Measurements from ENCODE around the gene HIF3A.

The HIF3A gene

DNA sequence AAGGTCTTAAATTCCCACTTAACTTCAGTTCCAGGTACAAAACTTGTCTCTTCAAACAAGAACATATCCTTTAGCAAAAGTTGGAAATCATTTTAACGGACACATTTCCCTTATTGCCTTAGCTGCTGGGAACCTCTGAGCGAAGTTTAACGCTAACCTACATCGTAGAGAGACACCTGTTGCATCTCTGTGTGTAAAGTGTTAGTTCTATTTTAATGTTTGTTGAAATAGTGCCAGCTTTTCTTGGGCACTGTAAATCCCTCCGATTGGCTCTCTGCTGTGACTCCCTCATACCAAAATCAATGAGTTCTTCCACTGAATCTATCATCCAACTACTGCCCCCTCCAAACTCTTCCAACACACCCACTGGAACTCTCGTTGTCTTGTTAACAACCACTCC lies 2.3 kb upstream of the HIF3A start:
- no peaks in the 10 kb centered on the region for H3K9me3 ChIP-seq (ENCODE audit: control insufficient read depth, low read length)
- H3K4me1 ChIP-seq (ENCODE audit: control insufficient read depth, insufficient read depth, low read length): peaks cover 6% of the 10 kb centered on the region
- H3K36me3 ChIP-seq (ENCODE audit: control insufficient read depth, insufficient read depth, low read length): no peaks in the 10 kb centered on the region
- 92% methylated on average over 6 of the region's 6 CpGs for WGBS, 2 experiments
- no peak overlapping the region for H3K27ac ChIP-seq (ENCODE audit: insufficient read depth, low read depth, low read length, poor library complexity, severe bottlenecking)
- H3K27me3 ChIP-seq (ENCODE audit: control insufficient read depth, insufficient read depth, low read length, poor library complexity, severe bottlenecking): no peaks in the 10 kb centered on the region
- H3K4me3 ChIP-seq (ENCODE audit: insufficient read depth, low read depth, low read length): no peak overlapping the region

DNA sequence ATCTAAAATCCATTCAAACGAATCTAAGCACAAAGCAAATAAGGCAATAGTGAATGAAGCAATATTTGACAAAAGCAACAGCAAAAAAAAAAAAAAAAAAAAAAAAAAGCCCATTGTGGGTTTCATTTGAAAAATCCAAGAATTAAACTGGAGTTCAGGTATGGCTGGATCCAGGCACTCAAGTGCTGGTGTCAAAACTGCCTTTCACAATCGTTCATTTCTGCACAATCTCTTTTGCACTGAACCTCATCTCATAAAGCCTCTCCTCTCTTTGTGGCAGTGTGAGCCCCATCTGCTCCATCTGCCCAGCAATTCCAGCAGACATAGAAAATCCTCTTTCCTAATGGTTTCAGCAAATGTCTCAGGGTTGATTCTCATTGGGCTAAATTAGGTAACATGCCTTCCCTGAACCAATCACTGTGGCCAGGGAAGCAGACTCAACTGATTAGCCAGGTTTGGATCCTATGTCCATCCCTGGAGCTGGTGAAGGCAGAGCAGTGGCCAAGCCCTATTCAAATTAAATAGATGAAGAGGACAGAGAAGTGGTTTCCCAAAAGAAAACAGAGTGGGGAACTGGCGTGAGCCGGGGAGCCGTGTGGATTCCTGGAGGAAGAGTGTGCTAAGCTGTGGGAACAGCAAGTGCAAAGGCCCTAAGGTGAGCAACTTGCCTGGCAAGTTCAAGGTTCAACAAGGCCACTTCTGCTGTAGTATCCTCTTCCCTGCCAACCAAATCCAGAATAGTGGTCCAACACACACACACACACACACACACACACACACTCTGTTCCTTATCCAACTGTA lies 1.2 kb upstream of the HIF3A start:
- WGBS, 2 experiments: 92 to 95% methylated on average over 4 to 5 of the region's 5 CpGs
- Histone ChIP-seq H3K9me3 (ENCODE audit: control insufficient read depth, low read length) (no peaks in the 10 kb centered on the region), H3K4me3 (ENCODE audit: insufficient read depth, low read depth, low read length) (no peak overlapping the region), H3K27ac (ENCODE audit: insufficient read depth, low read depth, low read length, poor library complexity, severe bottlenecking) (no peak overlapping the region), H3K27me3 (ENCODE audit: control insufficient read depth, insufficient read depth, low read length, poor library complexity, severe bottlenecking) (no peaks in the 10 kb centered on the region), H3K36me3 (ENCODE audit: control insufficient read depth, insufficient read depth, low read length) (no peaks in the 10 kb centered on the region), H3K4me1 (ENCODE audit: control insufficient read depth, insufficient read depth, low read length) (peaks cover 10% of the 10 kb centered on the region)

DNA sequence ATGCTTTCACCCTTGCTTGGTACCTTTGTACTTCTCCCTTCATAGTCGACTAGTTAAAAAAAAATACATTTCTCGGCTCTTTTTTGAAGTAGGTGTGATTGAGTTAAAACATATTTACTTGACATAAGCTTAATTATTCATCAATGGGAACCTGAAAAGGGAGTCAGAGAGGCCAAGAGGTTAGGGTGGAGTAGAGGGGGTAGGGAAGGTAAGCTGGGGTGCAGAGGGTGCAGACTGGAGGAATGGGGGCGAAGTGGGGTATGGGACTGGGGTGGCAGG lies 701 bp upstream of the HIF3A start:
- Histone ChIP-seq H3K27ac (ENCODE audit: insufficient read depth, low read depth, low read length, poor library complexity, severe bottlenecking) (no peak overlapping the region), H3K36me3 (ENCODE audit: control insufficient read depth, insufficient read depth, low read length) (no peaks in the 10 kb centered on the region), H3K27me3 (ENCODE audit: control insufficient read depth, insufficient read depth, low read length, poor library complexity, severe bottlenecking) (no peaks in the 10 kb centered on the region), H3K4me1 (ENCODE audit: control insufficient read depth, insufficient read depth, low read length) (peaks cover 16% of the 10 kb centered on the region), H3K4me3 (ENCODE audit: insufficient read depth, low read depth, low read length) (no peak overlapping the region), H3K9me3 (ENCODE audit: control insufficient read depth, low read length) (no peaks in the 10 kb centered on the region)
- WGBS, 2 experiments: 76 to 88% methylated on average over 1 of the region's 3 CpGs

DNA sequence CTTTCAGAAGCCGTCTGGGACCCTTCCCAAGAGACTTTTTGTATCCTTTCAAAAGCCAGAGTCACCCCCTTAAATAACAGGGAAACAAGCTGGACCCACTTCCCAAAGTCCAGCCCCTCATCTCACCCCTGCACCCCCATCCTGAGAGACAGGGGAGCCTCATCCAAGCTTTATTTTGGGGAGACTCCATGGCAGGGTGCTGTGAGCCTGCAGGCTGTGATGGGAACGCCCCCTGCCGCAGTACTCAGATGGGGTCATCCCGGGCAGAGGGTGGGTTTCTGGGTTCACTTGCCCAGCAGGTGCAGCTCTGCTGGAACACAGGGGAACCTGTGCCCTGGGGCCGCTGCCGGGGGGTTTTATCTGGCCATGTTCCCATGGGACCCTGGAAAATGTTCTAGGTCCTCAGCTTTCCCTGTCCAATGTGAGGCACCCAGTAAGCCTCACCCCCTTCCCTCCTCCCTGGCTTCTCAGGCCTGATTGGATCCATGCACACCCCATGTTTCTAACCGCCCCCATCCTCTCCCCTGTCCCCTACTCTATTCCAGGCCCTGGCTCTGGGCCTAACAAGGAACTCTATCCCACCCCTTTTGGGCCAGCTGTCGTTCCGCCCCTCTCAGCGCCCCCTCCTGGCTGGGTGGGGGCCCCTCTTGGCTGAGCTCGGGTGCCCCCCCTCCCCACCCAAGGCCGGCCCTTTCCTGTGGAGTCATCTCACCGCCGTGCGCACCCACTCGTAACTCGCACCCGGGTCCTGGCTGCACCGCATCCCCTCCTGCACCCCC lies 1.0 kb downstream of the HIF3A start:
- Histone ChIP-seq H3K9me3 (ENCODE audit: control insufficient read depth, low read length) (no peaks in the 10 kb centered on the region), H3K36me3 (ENCODE audit: control insufficient read depth, insufficient read depth, low read length) (no peaks in the 10 kb centered on the region), H3K27ac (ENCODE audit: insufficient read depth, low read depth, low read length, poor library complexity, severe bottlenecking) (no peak overlapping the region), H3K4me1 (ENCODE audit: control insufficient read depth, insufficient read depth, low read length) (peaks cover 19% of the 10 kb centered on the region), H3K27me3 (ENCODE audit: control insufficient read depth, insufficient read depth, low read length, poor library complexity, severe bottlenecking) (no peaks in the 10 kb centered on the region), H3K4me3 (ENCODE audit: insufficient read depth, low read depth, low read length) (peak overlapping the region; percentile 73)
- 73 to 74% methylated on average over 18 of the region's 19 CpGs for WGBS, 2 experiments

DNA sequence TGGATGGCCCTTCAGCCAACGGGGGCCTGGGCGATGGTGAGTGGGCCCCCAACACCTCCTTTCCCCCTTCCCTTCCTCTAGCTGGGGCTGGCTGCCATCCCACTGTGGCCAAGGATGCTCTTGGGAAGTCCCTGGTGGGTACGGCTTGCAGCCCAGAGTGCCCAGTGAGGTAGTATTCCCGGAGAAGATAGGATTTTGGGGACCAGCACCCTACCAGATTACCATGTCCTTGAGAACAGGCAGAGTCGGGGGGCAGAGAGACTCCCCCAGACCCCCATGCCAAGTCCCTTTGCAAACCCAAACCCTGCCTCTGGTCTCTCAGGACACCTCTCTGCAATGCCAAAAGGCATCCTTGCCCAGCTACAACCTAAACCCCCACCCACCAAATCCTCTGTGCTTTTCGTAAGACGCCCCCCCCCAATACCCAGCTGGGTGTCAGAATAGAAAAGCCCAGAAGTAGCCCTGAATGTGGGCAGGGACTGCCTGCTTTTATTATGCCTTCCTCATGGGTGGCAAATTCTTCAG lies 1.7 kb downstream of the HIF3A start:
- Histone ChIP-seq H3K36me3 (ENCODE audit: control insufficient read depth, insufficient read depth, low read length) (no peaks in the 10 kb centered on the region), H3K27ac (ENCODE audit: insufficient read depth, low read depth, low read length, poor library complexity, severe bottlenecking) (no peak overlapping the region), H3K4me1 (ENCODE audit: control insufficient read depth, insufficient read depth, low read length) (peaks cover 24% of the 10 kb centered on the region), H3K9me3 (ENCODE audit: control insufficient read depth, low read length) (no peaks in the 10 kb centered on the region), H3K27me3 (ENCODE audit: control insufficient read depth, insufficient read depth, low read length, poor library complexity, severe bottlenecking) (no peaks in the 10 kb centered on the region), H3K4me3 (ENCODE audit: insufficient read depth, low read depth, low read length) (no peak overlapping the region)
- WGBS, 2 experiments: 54 to 56% methylated on average over 7 of the region's 7 CpGs

DNA sequence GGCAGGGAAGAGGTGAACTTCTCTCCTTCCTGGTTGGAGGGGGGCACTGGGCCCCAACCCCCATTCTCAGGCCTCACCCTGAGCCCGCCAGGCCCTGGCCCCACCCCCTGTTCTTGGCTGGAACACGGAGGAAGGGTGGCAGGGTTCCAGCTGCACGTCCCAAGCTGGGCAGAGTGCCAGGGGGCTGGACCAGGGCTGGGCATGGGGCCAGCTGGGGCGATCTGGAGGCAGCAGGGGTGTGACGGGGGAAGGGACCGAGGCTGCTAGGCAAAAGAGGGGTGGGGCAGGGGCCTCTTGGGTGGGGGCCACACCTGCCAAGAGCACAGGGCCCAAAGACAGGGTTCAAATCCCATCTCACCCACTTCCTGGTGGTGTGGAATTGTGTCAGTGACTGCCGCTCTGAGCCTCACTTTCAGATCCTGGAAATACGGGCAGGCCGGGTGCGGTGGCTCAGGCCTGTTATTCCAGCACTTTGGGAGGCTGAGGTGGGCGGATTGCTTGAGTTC lies 2.2 kb downstream of the HIF3A start:
- no peaks in the 10 kb centered on the region for H3K9me3 ChIP-seq (ENCODE audit: control insufficient read depth, low read length)
- H3K36me3 ChIP-seq (ENCODE audit: control insufficient read depth, insufficient read depth, low read length): no peaks in the 10 kb centered on the region
- no peaks in the 10 kb centered on the region for H3K27me3 ChIP-seq (ENCODE audit: control insufficient read depth, insufficient read depth, low read length, poor library complexity, severe bottlenecking)
- H3K4me3 ChIP-seq (ENCODE audit: insufficient read depth, low read depth, low read length): no peak overlapping the region
- H3K27ac ChIP-seq (ENCODE audit: insufficient read depth, low read depth, low read length, poor library complexity, severe bottlenecking): no peak overlapping the region
- peaks cover 25% of the 10 kb centered on the region for H3K4me1 ChIP-seq (ENCODE audit: control insufficient read depth, insufficient read depth, low read length)
- 51 to 55% methylated on average over 11 of the region's 11 CpGs for WGBS, 2 experiments

DNA sequence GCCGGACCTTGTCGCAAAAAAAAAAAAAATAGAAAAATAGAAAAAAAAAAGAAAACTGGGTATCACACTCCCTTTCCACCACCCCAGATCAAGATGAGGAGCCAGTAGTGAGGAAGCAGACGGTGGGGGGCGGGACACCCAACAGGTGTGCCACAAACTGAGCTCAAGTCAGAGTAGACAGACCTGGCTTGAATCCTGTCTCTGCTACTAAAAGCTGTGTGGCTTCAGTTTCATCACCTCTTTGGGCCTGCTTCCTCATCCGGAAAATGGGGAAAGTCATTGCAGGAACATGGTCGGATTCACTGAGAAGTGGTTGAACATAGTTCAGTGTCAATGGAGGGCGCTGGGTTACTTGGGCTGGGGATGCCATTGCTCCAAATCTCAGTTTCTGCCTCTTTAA lies 2.9 kb downstream of the HIF3A start:
- H3K4me3 ChIP-seq (ENCODE audit: insufficient read depth, low read depth, low read length): no peak overlapping the region
- H3K27ac ChIP-seq (ENCODE audit: insufficient read depth, low read depth, low read length, poor library complexity, severe bottlenecking): no peak overlapping the region
- H3K36me3 ChIP-seq (ENCODE audit: control insufficient read depth, insufficient read depth, low read length): peaks cover 3% of the 10 kb centered on the region
- 86 to 90% methylated on average over 5 to 6 of the region's 7 CpGs for WGBS, 2 experiments
- H3K9me3 ChIP-seq (ENCODE audit: control insufficient read depth, low read length): no peaks in the 10 kb centered on the region
- H3K4me1 ChIP-seq (ENCODE audit: control insufficient read depth, insufficient read depth, low read length): peaks cover 25% of the 10 kb centered on the region
- H3K27me3 ChIP-seq (ENCODE audit: control insufficient read depth, insufficient read depth, low read length, poor library complexity, severe bottlenecking): no peaks in the 10 kb centered on the region

DNA sequence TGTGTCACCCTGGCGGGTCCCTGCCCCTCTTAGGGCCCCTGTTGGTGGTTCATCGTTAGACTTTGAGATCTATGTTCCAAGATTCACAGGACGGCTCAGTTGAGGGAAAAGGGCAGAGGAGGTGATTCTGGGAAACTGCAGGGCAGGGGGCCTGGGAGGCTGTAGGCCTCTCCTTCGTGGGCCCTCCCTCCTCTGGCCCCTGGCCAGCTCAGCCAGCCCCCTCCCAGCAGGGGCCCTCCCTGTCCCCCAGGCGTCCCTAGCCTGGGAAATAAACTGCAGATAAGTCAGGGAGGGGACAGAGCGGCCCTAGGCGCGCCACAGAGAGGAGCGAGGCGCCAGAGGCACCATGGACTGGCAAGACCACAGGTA lies 6.5 kb downstream of the HIF3A start:
- peaks cover 24% of the 10 kb centered on the region for H3K36me3 ChIP-seq (ENCODE audit: control insufficient read depth, insufficient read depth, low read length)
- WGBS, 2 experiments: 54 to 62% methylated on average over 10 of the region's 10 CpGs
- peak overlapping the region; percentile 18 for H3K4me3 ChIP-seq (ENCODE audit: insufficient read depth, low read depth, low read length)
- no peak overlapping the region for H3K27ac ChIP-seq (ENCODE audit: insufficient read depth, low read depth, low read length, poor library complexity, severe bottlenecking)
- peaks cover 25% of the 10 kb centered on the region for H3K4me1 ChIP-seq (ENCODE audit: control insufficient read depth, insufficient read depth, low read length)
- H3K9me3 ChIP-seq (ENCODE audit: control insufficient read depth, low read length): no peaks in the 10 kb centered on the region
- no peaks in the 10 kb centered on the region for H3K27me3 ChIP-seq (ENCODE audit: control insufficient read depth, insufficient read depth, low read length, poor library complexity, severe bottlenecking)

DNA sequence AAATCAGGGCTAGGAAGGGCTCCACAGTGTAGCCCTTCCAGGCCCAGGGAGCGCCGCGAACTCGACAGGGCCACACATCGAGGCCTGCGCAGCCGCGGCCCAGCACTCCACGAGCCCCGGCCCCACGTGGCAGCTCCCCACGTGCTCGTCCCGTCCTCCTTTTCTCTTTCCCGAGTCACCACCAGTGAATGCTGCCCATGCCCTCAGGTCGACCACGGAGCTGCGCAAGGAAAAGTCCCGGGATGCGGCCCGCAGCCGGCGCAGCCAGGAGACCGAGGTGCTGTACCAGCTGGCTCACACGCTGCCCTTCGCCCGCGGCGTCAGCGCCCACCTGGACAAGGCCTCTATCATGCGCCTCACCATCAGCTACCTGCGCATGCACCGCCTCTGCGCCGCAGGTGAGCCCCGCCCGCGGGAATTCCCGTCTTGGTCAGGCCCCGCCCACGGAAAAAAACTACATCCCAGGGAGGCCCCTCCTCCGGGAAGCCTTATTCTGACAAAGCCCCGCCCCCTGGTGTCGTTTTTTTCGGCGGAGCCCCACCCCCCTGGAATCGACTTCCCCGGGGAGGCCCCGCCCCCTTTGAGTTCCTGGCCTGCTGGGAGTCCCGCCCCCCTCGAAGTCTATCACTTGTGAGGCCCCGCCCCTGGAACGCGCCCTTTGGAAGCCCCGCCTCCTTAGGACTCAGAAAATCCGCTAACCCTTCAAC lies 7.0 kb downstream of the HIF3A start:
- H3K36me3 ChIP-seq (ENCODE audit: control insufficient read depth, insufficient read depth, low read length): peaks cover 24% of the 10 kb centered on the region
- no peaks in the 10 kb centered on the region for H3K27me3 ChIP-seq (ENCODE audit: control insufficient read depth, insufficient read depth, low read length, poor library complexity, severe bottlenecking)
- no peaks in the 10 kb centered on the region for H3K9me3 ChIP-seq (ENCODE audit: control insufficient read depth, low read length)
- peaks cover 23% of the 10 kb centered on the region for H3K4me1 ChIP-seq (ENCODE audit: control insufficient read depth, insufficient read depth, low read length)
- WGBS, 2 experiments: 28% methylated on average over 56 of the region's 56 CpGs
- no peak overlapping the region for H3K27ac ChIP-seq (ENCODE audit: insufficient read depth, low read depth, low read length, poor library complexity, severe bottlenecking)
- H3K4me3 ChIP-seq (ENCODE audit: insufficient read depth, low read depth, low read length): peak overlapping the region; percentile 18

DNA sequence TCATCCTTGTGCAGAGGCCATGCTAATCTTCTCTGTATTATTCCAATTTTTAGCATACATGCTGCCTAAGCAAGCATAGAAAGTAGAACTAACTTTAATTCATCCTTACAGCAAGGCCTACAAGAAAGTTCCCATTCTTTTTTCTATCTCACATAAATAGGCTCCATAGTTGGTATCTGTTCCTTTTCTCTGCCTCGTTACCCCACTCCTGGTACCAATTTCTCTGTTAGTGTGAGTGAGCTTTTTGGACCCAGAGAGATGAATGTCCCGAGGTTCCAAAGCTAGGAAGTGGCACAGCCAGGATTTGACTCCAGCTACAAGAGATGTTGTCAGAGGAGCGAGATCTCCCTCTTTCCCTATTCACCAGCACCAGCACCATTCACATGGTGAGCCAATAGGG lies 9.7 kb downstream of the HIF3A start:
- H3K27ac ChIP-seq (ENCODE audit: insufficient read depth, low read depth, low read length, poor library complexity, severe bottlenecking): no peak overlapping the region
- 90 to 98% methylated on average over 3 of the region's 3 CpGs for WGBS, 2 experiments
- H3K27me3 ChIP-seq (ENCODE audit: control insufficient read depth, insufficient read depth, low read length, poor library complexity, severe bottlenecking): no peaks in the 10 kb centered on the region
- peaks cover 6% of the 10 kb centered on the region for H3K4me1 ChIP-seq (ENCODE audit: control insufficient read depth, insufficient read depth, low read length)
- H3K4me3 ChIP-seq (ENCODE audit: insufficient read depth, low read depth, low read length): no peak overlapping the region
- no peaks in the 10 kb centered on the region for H3K9me3 ChIP-seq (ENCODE audit: control insufficient read depth, low read length)
- peaks cover 26% of the 10 kb centered on the region for H3K36me3 ChIP-seq (ENCODE audit: control insufficient read depth, insufficient read depth, low read length)

Measured in ectodermal cell (in vitro differentiated cells).